HG03066 (cell line): Measurements from ENCODE around the gene KRTAP12-3.
"Not testable (repeated sequence)": the region's sequence is repeated elsewhere in the genome, so short reads cannot be mapped to it uniquely, and the experiment has no call there.

Source experiments
- ATAC-seq: cut with Tn5 transposase; IDR thresholded peaks from one replicate; pipeline ENCODE4 v1.9.1; 2021; ENCODE audit warnings: low read depth; ENCODE audit not compliant: unreplicated experiment

Gene KRTAP12-3

DNA sequence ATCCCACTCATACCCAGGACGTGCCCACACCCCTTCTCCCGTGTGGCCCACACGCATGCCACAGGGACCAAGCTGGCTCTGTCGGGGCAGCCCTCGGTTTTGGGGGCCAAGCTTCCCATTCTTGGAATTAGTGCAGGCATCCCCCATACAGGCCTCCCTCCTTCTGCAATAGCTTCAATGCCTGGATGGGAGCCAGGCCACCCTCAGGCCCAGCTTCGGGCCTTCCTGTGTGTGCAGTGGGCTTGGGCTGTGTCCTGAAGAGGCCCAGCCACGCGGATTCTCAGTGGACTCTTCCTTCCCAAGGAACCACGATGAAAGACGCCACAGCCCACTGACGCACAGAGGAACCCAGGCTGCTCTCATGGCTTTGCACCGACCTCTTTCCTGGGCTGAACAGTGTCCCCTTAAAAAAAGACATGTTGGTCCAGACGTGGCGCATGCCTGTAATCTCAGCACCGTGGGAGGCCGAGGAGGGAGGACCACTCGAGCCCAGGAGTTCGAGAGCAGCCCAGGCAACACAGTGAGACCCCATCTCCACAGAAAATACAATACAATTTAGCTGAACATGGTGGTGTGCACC lies 8.1 kb upstream of the KRTAP12-3 start:
- ATAC-seq = no peak

DNA sequence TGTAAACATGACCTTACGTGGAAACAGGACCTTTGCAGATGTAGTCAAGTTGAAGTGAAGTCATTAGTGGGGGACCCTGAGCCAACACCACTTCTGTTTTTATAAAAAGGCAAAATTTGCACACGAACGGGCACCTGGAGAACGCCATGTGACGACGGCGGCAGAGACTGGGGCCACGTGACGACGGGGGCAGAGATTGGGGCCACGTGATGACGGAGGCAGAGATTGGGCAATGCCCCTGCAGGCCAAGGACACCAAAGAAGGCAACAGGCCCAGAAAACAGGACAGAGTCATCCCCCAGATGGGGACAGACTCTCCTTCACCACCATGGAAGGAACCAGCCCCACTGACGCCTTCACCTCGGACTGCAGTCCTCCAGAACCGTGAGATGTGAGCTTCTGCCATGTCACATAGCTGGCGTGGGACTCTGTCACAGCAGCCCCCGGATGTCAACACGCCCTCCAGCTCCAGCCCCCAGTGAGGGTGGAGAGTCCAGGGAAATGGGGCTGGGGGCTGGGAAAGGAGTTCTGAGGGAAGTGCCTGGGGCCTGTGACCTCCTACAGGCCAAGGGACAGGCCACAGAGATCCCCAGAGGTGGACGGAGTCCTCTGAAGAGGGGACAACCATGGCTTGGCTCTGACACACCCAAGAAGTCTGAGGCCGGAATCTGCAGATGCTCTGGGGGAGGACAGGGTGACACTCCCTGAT lies 7.3 kb upstream of the KRTAP12-3 start:
- no peak for ATAC-seq

DNA sequence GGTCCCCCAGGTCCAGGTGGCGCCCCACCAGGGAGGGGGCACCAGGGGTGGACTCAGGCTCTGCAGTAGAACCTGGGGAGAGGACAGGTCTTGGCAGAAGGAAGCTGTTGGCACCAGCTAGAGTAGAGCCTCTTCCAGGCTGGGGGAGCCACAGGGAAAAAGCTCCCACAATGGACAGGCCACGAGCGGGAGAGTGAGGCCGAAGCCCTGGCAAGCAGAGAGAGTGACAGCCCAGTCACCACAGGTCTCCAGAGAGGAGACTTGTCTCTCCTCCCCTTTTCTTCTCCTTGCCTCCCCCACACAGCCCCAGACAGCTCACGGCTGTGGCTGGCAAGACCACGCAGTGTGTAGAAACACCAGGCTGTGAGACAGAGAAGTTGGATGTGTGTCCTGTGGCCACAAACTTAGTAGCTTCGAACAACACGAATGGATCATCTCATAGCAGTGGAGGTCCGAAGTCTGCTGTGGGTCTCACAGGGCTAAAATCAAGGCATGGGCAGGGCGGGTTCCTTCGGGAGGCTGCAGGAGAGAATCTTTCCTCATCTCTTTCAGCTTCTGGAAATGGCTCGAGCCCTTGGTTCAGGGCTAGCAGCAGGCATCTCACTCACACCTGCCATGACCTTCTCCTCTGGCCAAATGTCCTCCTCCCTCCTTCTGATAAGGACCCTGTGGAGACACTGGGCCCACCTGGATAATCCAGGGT lies 6.6 kb upstream of the KRTAP12-3 start:
- no peak for ATAC-seq

DNA sequence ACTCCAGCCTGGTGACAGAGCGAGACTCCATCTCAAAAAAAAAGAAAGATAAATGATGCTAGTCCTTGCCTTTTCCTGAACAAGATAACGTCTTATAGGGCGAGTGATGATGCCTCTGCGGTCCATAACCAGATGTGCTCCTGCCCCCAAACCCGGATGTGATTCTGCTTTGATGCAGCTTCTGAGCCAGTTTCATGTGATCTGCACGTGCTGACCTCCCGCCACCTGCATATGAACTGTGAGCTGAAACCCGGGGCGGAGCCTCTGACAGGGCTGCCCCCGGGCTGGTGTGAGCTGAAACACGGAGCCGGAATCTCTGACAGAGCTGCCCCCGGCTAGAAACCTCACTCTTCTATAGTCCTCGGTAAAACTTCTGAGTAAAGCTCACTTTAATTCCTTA lies 4.6 kb upstream of the KRTAP12-3 start:
- ATAC-seq = no peak

- no peak for ATAC-seq
Measured at GRCh38 chr21:44653656-44654575, 3.8 kb upstream of the KRTAP12-3 start.

GRCh38 chr21:44654576-44655175 lies 3.1 kb upstream of the KRTAP12-3 start, which contains the start of gene KRTAP12-4:
Gene KRTAP12-4 (minus strand): TSS chr21:44654659. CDS start chr21:44654614, 45 bp downstream.
- ATAC-seq = no peak

DNA sequence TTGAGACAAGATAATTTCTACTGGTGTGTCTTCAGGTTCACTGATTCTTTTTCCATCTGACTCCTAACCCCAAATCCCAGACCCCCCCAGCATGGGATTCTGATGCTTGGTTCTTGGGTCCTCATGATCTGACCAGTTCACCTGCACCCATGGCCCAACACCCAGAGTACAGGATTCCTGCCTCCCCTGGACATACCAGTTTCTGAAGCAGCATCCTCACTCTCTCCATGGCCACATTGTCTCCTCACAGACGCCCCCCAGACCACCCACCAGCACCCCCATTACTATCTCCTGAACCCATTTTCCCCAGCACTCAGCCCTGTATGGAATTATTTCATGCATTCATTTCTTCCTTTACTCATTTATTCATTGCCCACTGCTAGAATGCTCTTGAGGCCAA lies 864 bp upstream of the KRTAP12-3 start:
- no peak for ATAC-seq

GRCh38 chr21:44658541-44658910 lies 794 bp downstream of the KRTAP12-3 start:
- ATAC-seq = no peak

DNA sequence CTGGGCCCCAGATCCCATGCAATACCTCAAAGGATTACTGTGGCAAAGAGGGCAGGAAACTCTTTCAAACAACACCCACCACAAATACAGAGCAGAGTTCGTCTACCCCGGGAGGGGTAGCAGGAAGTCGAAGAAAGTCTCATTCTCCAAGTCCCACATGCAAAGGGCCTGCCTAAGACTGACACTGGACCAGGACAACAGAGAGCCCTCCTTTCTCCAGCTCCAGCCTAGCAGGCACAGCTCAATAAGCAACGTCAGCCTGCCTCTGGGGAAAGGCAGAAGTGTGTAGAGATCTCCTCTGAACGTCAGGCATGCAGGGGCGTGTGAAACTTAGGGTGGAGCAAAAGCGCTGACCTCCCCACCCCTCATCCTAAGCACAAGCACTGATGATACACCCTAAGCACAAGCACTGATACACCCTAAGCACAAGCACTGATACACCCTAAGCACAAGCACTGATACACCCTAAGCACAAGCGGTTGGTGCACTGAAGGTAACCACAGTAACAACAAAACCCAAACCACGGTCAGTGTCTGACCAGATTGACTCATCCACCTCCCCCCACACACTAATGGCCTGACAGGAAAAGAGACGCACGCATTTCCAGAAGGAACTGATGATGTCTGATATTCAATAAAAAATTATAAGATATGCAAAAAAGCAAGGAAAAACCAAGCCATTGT lies 1.3 kb downstream of the KRTAP12-3 start:
- ATAC-seq = no peak

- not testable (repeated sequence) for ATAC-seq
Measured at GRCh38 chr21:44661567-44661966, 3.8 kb downstream of the KRTAP12-3 start.

- ATAC-seq = no peak
Measured at GRCh38 chr21:44664691-44665090, 7.0 kb downstream of the KRTAP12-3 start.

DNA sequence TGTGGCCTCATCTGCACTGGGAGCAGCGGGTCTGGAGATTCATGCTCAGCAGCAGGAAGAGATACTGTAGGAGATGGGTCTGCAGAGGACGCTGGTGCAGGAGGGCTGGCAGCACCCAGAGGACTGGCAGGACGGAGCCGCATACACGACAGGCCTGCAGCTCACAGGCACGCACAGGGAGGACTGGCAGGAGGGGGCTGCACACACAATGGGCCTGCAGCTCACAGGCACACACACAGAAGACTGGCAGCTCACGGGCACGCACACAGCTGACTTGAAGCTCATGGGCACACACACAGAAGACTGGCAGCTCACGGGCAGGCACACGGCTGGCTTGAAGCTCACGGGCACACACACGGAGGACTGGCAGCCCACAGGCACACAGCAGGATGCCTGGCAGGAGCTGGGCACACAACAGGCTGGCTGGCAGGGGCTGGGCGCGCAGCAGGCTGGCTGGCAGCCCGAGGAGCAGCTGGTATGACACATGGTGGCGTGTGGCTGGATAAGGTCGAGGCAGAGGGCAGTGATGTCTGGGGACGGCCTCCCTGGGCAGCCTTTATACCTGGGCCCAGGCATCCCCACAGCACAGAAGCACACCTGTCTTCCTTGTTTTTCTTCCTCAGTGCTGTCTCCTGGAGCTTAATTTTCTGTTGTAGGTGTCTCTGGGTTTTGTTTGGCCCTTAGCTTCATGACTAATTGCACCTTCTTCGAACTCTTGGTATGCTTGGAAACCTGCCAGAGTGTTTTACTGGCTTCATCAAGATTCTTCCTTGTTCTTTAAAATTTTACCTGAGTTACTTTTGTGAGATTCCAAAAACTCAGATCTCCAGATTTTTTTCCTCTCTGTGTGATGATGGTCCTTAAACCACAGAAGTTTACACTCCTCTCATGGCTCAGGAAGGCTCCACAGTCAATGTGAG lies 8.9 kb downstream of the KRTAP12-3 start, which contains the start of gene KRTAP12-2:
KRTAP12-2 (minus strand) TSS at position 527 of the 920 bp plus-strand sequence; CDS start at position 486, 41 bp downstream.
- ATAC-seq = no peak

GRCh38 chr21:44667612-44668011 lies 9.9 kb downstream of the KRTAP12-3 start:
- ATAC-seq = no peak

DNA sequence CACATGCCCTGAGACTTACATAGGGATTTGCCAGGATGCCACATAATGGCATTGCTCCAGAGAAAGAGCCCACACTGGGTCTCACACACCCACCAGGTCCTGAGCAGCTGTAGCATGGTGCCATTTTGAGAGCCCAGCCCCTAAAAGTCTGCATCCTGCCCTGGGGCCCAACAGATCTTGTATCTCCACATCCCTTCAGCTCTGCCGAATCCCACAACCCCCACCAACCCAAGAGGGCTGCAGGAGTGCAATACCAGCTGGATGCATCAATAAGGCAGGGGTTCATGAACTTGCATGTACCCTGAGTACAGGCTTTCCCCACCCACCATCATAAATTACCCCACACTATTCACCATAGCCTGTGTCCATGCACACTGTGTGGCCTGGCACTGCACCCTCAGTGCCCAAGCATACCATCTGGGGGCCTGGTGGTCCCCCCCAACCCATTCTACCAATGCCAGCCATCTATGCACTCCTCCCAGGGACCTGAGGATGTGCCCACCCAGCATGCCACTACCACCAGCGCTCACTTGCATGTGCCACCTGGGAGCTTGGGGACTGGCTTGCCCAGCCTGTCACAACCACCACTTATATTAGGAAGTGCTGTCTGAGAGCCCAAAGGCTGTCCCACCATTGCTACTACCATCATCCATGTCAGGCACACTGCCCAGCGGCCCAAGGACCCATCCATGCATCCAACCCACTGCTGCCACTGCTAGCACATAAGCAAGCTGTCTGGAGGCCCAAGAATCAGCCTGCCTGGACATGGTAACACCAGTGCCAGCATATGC lies 13.1 kb downstream of the KRTAP12-3 start:
- no peak for ATAC-seq

GRCh38 chr21:44671911-44672310 lies 14.2 kb downstream of the KRTAP12-3 start:
- no peak for ATAC-seq

DNA sequence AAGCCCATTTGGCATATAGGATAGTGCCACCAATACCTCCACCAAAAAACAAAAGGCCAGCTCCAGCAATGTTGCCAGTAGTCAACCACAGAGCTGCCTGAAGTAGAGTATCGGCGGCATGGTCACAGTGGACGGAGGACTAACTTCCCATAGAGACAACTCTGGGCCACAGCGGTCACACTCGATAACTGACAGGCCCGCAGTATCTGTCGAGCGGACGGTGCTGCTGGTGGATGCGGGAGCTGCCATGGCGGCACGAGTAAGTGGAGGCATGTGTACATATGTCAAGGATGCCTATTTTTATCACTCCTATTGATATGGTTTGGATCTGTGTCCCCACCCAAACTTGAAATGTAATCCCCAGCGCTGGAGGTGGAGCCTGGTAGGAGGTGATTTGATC lies 20.1 kb downstream of the KRTAP12-3 start:
- ATAC-seq = no peak

DNA sequence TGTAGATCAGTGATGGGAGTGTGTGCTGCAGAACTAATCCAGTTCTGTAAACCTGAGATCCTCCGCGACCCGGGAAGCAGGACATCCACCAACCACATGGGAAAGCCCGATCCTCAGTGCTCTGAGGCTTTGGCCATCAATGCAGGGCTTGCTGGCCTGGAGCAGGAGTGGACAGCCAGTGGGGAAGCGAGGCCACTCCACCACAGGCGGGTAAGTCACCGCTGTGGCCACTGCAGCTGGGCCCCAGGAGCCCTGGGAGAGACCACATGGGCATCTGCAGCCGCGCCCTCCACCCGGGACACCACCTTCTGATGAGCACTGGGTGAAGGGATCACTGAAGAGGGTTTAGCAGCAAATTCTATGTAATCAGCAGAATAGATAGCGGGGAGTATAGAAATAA lies 23.4 kb downstream of the KRTAP12-3 start:
- ATAC-seq = no peak
